WI38 (cell line): ENCODE data around the gene RERE.

Source experiments
- H3K4me3 ChIP-seq: 2 replicates; pipeline ENCODE4 v1.5.1; 2011; ENCODE audit warnings: low read depth, mild to moderate bottlenecking, control low read depth, low read length
- CTCF ChIP-seq: IDR thresholded peaks from 2 replicates; pipeline ENCODE4 v1.5.1; 2012; ENCODE audit warnings: low read depth, mild to moderate bottlenecking, control low read depth, low read length

Gene RERE

GRCh38 chr1:8425781-8426161 is 391.7 kb downstream of the RERE start:
- TF ChIP-seq CTCF = no peak
- H3K4me3 ChIP-seq = no peak overlapping the region

GRCh38 chr1:8425150-8425780 is 392.2 kb downstream of the RERE start:
- H3K4me3 ChIP-seq = no peak overlapping the region
- no peak for TF ChIP-seq CTCF

- no peak for TF ChIP-seq CTCF
- peak overlapping the region; percentile 64 for H3K4me3 ChIP-seq
These were observed 392.8 kb downstream of the RERE start for GRCh38 chr1:8424539-8425116.

GRCh38 chr1:8423692-8424538 is 393.5 kb downstream of the RERE start:
- TF ChIP-seq CTCF = no peak
- peak overlapping the region; percentile 86 for H3K4me3 ChIP-seq

GRCh38 chr1:8423269-8423691 is 394.2 kb downstream of the RERE start:
- TF ChIP-seq CTCF = no peak
- H3K4me3 ChIP-seq = peak overlapping the region; percentile 86

GRCh38 chr1:8422510-8423268 is 394.8 kb downstream of the RERE start:
- TF ChIP-seq CTCF = no peak
- peak overlapping the region; percentile 86 for H3K4me3 ChIP-seq
